Measurements from ENCODE around the gene TVP23B.
"Not testable (repeated sequence)": the region's sequence is repeated elsewhere in the genome, so short reads cannot be mapped to it uniquely, and the experiment has no call there.

The TVP23B gene

GRCh38 chr17:18796887-18797286 is 15.9 kb downstream of the TVP23B start:
- not testable (repeated sequence) for H3K9me3 ChIP-seq (ENCODE audit: control insufficient read depth, insufficient read depth, low read depth, low read length); H3K9ac ChIP-seq (ENCODE audit: low read length); H3K27me3 ChIP-seq (ENCODE audit: control insufficient read depth, insufficient read depth, low read length); H3K4me1 ChIP-seq (ENCODE audit: control insufficient read depth, insufficient read depth, low read length); H3K4me3 ChIP-seq (ENCODE audit: low read depth, low read length); H3K27ac ChIP-seq (ENCODE audit: low read depth, low read length)
- peaks cover 25% of the 10 kb centered on the region for H3K36me3 ChIP-seq (ENCODE audit: control insufficient read depth, insufficient read depth, low read length)

- H3K9ac ChIP-seq (ENCODE audit: low read length); H3K4me3 ChIP-seq (ENCODE audit: low read depth, low read length); H3K9me3 ChIP-seq (ENCODE audit: control insufficient read depth, insufficient read depth, low read depth, low read length); H3K4me1 ChIP-seq (ENCODE audit: control insufficient read depth, insufficient read depth, low read length); H3K27ac ChIP-seq (ENCODE audit: low read depth, low read length); H3K27me3 ChIP-seq (ENCODE audit: control insufficient read depth, insufficient read depth, low read length): not testable (repeated sequence)
- H3K36me3 ChIP-seq (ENCODE audit: control insufficient read depth, insufficient read depth, low read length) = peaks cover 32% of the 10 kb centered on the region
Measured at GRCh38 chr17:18803458-18804245, 22.7 kb downstream of the TVP23B start.

DNA sequence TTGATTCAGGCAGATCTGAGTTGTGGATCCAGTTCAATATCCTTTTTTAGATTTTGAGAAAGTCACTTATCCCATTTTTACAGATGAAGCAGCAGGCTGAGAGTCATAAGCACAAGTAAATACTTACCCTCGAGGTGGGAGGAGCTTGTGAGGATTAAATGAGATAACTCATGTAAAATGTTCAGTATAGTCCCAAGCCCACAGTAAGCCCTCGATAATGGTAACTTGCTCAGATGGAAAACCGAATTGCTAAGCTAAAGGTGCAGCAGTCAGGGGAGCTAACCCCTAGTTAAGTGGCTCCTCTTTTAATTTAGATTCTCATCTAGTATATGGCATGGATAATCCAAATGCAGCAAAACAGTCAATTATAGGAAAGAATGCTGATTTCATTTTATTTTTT is 34.9 kb downstream of the TVP23B start:
- not testable (repeated sequence) for H3K27ac ChIP-seq (ENCODE audit: low read depth, low read length); H3K36me3 ChIP-seq (ENCODE audit: control insufficient read depth, insufficient read depth, low read length); H3K9me3 ChIP-seq (ENCODE audit: control insufficient read depth, insufficient read depth, low read depth, low read length); H3K9ac ChIP-seq (ENCODE audit: low read length); H3K4me1 ChIP-seq (ENCODE audit: control insufficient read depth, insufficient read depth, low read length); H3K27me3 ChIP-seq (ENCODE audit: control insufficient read depth, insufficient read depth, low read length); H3K4me3 ChIP-seq (ENCODE audit: low read depth, low read length)

DNA sequence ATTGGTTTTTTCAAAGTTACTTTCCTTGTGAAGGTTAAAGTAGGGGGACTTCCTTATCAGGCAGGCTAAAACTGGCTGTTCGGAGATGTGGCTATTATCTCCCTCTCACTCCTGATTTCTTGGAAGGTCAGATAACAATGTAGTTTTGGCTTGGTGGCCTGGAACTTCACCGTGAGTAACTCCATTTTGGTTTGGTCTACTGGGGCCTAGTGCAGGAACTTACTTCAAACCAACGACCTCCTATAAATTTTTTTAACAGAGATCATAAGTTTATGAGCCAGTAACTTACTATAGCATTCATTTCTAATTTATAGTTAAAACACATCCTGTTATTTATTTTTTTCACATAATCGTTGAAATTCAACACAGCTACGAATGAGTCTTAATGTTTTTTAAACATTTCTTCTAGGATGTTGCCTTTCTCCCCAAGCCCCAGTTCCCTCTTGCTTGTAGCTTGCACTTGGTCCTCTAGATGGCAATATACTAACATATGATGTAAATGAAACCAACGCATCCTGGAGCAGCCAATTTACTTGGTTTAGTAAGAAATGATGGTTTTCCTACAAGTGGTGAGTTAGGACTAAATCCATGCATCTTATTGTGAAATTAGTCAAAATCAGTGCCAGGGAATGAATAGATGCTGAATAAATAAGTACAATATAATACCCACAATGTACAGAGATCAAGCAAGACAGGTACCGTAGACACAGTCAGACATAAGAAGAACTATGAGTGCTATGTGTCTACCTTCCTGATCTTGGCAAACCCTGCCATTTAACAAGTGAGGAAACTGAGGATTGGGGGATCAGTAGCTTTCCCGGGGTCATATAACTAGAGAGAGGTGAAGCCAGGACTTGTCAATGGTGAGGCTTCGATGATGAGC is 35.7 kb downstream of the TVP23B start:
- H3K9me3 ChIP-seq (ENCODE audit: control insufficient read depth, insufficient read depth, low read depth, low read length); H3K9ac ChIP-seq (ENCODE audit: low read length): not testable (repeated sequence)

GRCh38 chr17:18821430-18821829 is 40.4 kb downstream of the TVP23B start:
- H3K4me1 ChIP-seq (ENCODE audit: control insufficient read depth, insufficient read depth, low read length); H3K27ac ChIP-seq (ENCODE audit: low read depth, low read length); H3K9ac ChIP-seq (ENCODE audit: low read length); H3K36me3 ChIP-seq (ENCODE audit: control insufficient read depth, insufficient read depth, low read length); H3K4me3 ChIP-seq (ENCODE audit: low read depth, low read length); H3K9me3 ChIP-seq (ENCODE audit: control insufficient read depth, insufficient read depth, low read depth, low read length); H3K27me3 ChIP-seq (ENCODE audit: control insufficient read depth, insufficient read depth, low read length): not testable (repeated sequence)

More for the DNA sequence above, 35.7 kb downstream of the TVP23B start:
- H3K27ac ChIP-seq (ENCODE audit: low read depth, low read length); H3K4me3 ChIP-seq (ENCODE audit: low read depth, low read length); H3K4me1 ChIP-seq (ENCODE audit: control insufficient read depth, insufficient read depth, low read length); H3K36me3 ChIP-seq (ENCODE audit: control insufficient read depth, insufficient read depth, low read length); H3K27me3 ChIP-seq (ENCODE audit: control insufficient read depth, insufficient read depth, low read length): not testable (repeated sequence)

DNA sequence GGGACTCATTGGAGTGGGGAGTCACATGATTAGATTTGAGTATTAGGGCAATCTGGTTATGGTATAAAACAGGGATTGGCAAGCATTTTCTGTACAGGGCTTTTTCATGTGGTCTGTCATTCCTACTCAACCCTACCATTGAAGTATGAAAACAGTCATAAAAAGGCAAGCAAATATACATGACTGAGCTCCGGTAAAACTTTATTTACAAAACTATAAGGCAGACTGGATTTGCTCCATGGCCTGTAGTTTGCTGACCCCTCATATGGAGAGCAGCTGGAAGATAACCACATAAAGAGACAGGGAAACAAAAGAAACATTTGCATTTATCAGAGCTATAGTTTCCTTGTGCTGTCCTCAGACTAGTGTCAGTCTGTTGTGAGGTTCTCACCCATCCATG is 46.6 kb downstream of the TVP23B start:
- H3K4me3 ChIP-seq (ENCODE audit: low read depth, low read length); H3K9ac ChIP-seq (ENCODE audit: low read length); H3K27ac ChIP-seq (ENCODE audit: low read depth, low read length); H3K4me1 ChIP-seq (ENCODE audit: control insufficient read depth, insufficient read depth, low read length); H3K27me3 ChIP-seq (ENCODE audit: control insufficient read depth, insufficient read depth, low read length); H3K9me3 ChIP-seq (ENCODE audit: control insufficient read depth, insufficient read depth, low read depth, low read length); H3K36me3 ChIP-seq (ENCODE audit: control insufficient read depth, insufficient read depth, low read length): not testable (repeated sequence)

GRCh38 chr17:18848501-18848900 is 67.5 kb downstream of the TVP23B start:
- no peaks in the 10 kb centered on the region for H3K36me3 ChIP-seq (ENCODE audit: control insufficient read depth, insufficient read depth, low read length)
- no peak overlapping the region for H3K9ac ChIP-seq (ENCODE audit: low read length)
- H3K4me3 ChIP-seq (ENCODE audit: low read depth, low read length) = no peak overlapping the region
- no peaks in the 10 kb centered on the region for H3K27me3 ChIP-seq (ENCODE audit: control insufficient read depth, insufficient read depth, low read length)
- no peak overlapping the region for H3K27ac ChIP-seq (ENCODE audit: low read depth, low read length)
- no peaks in the 10 kb centered on the region for H3K4me1 ChIP-seq (ENCODE audit: control insufficient read depth, insufficient read depth, low read length)
- H3K9me3 ChIP-seq (ENCODE audit: control insufficient read depth, insufficient read depth, low read depth, low read length) = no peaks in the 10 kb centered on the region

GRCh38 chr17:18850679-18851078 is 69.7 kb downstream of the TVP23B start:
- H3K9ac ChIP-seq (ENCODE audit: low read length) = no peak overlapping the region
- H3K36me3 ChIP-seq (ENCODE audit: control insufficient read depth, insufficient read depth, low read length) = no peaks in the 10 kb centered on the region
- H3K9me3 ChIP-seq (ENCODE audit: control insufficient read depth, insufficient read depth, low read depth, low read length) = no peaks in the 10 kb centered on the region
- H3K27ac ChIP-seq (ENCODE audit: low read depth, low read length) = no peak overlapping the region
- H3K4me3 ChIP-seq (ENCODE audit: low read depth, low read length) = no peak overlapping the region
- peaks cover 5% of the 10 kb centered on the region for H3K4me1 ChIP-seq (ENCODE audit: control insufficient read depth, insufficient read depth, low read length)
- H3K27me3 ChIP-seq (ENCODE audit: control insufficient read depth, insufficient read depth, low read length) = no peaks in the 10 kb centered on the region

- no peak overlapping the region for H3K27ac ChIP-seq (ENCODE audit: low read depth, low read length)
- H3K4me3 ChIP-seq (ENCODE audit: low read depth, low read length) = no peak overlapping the region
- no peaks in the 10 kb centered on the region for H3K9me3 ChIP-seq (ENCODE audit: control insufficient read depth, insufficient read depth, low read depth, low read length)
- H3K27me3 ChIP-seq (ENCODE audit: control insufficient read depth, insufficient read depth, low read length) = no peaks in the 10 kb centered on the region
- H3K36me3 ChIP-seq (ENCODE audit: control insufficient read depth, insufficient read depth, low read length) = no peaks in the 10 kb centered on the region
- no peak overlapping the region for H3K9ac ChIP-seq (ENCODE audit: low read length)
- peaks cover 5% of the 10 kb centered on the region for H3K4me1 ChIP-seq (ENCODE audit: control insufficient read depth, insufficient read depth, low read length)
Measured at GRCh38 chr17:18851201-18851600, 70.2 kb downstream of the TVP23B start.

DNA sequence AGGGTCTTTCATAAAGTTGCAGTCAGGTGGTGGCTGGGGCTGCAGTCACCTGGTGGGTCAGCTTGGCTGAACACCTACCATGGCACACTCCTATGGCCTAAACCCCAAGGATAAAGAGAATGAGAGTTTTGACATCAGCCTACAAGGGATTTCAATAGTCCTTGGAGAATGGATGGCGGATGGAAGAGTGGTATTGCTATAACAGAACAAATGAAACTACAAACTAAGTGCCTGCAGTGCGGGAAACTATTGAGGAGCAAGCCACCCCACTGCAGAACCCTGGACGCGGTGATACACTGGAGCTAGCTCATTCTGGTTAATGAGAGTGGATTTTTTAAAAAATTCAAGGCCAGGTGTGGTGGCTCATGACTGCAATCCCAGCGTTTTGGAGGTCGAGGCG is 74.0 kb downstream of the TVP23B start:
- H3K27me3 ChIP-seq (ENCODE audit: control insufficient read depth, insufficient read depth, low read length) = no peaks in the 10 kb centered on the region
- H3K9ac ChIP-seq (ENCODE audit: low read length) = no peak overlapping the region
- peak overlapping the region; percentile 92; the same call in 1 of the 2 replicates for H3K4me3 ChIP-seq (ENCODE audit: low read depth, low read length)
- H3K27ac ChIP-seq (ENCODE audit: low read depth, low read length) = no peak overlapping the region
- H3K4me1 ChIP-seq (ENCODE audit: control insufficient read depth, insufficient read depth, low read length) = peaks cover 9% of the 10 kb centered on the region
- no peaks in the 10 kb centered on the region for H3K9me3 ChIP-seq (ENCODE audit: control insufficient read depth, insufficient read depth, low read depth, low read length)
- no peaks in the 10 kb centered on the region for H3K36me3 ChIP-seq (ENCODE audit: control insufficient read depth, insufficient read depth, low read length)

DNA sequence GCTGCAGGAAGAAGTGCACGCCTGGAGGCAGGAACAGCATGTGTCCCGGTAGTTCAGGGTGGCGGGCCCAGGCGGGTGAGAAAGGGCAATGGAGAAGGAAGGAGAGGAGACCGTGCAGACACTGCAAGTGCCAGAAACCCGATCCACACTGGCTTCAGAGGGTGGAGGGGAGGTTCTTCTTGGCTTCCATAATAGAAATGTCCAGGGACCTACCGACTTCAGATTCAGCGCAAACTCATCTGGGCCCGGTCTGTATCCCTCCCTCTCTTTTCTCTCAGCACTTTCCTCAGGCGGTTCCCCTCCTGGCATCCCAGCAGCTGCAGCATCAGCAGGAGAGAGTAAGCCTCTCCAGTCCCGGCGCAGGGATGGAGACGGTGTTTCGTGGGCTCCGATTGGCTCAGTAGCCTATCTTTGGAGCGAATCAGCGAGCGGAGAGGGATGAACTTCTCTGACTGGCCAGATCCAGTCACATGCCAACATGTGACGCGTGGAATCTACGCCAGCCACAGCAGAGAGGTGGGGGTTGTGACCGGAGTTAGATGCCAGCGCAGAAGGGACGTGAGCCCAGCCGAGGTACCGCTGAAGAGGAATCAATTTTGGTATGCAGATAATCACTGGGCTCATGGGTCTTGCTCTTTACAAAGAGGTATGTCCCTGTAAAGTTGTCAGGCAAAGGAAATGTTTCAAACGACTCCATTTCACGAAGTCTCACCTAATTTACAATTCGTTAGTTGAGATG is 75.0 kb downstream of the TVP23B start:
- H3K9me3 ChIP-seq (ENCODE audit: control insufficient read depth, insufficient read depth, low read depth, low read length) = no peaks in the 10 kb centered on the region
- no peaks in the 10 kb centered on the region for H3K27me3 ChIP-seq (ENCODE audit: control insufficient read depth, insufficient read depth, low read length)
- peak overlapping the region; percentile 65 for H3K9ac ChIP-seq (ENCODE audit: low read length)
- H3K4me3 ChIP-seq (ENCODE audit: low read depth, low read length) = peak overlapping the region; percentile 92
- H3K36me3 ChIP-seq (ENCODE audit: control insufficient read depth, insufficient read depth, low read length) = no peaks in the 10 kb centered on the region
- H3K27ac ChIP-seq (ENCODE audit: low read depth, low read length) = 0 out of 2 replicates have a peak overlapping the region, but pooled peaks have one; percentile 22
- peaks cover 9% of the 10 kb centered on the region for H3K4me1 ChIP-seq (ENCODE audit: control insufficient read depth, insufficient read depth, low read length)
